GM12873 (cell line): Measurements from ENCODE around the gene DENND1A.

Experiments
- CTCF ChIP-seq: IDR thresholded peaks from 2 replicates; pipeline ENCODE4 v1.5.1; 2012; ENCODE audit warnings: low read depth, mild to moderate bottlenecking, moderate library complexity, low read length, control low read depth; ENCODE audit not compliant: insufficient read depth; ENCODE audit errors: missing control alignments

DENND1A gene

GRCh38 chr9:123478967-123479602, 450.8 kb downstream of the DENND1A start:
- TF ChIP-seq CTCF, result no peak

- TF ChIP-seq CTCF, result no peak
Observed at GRCh38 chr9:123478160-123478559, 451.8 kb downstream of the DENND1A start.

- no peak for TF ChIP-seq CTCF
Observed at GRCh38 chr9:123475407-123475806, 454.5 kb downstream of the DENND1A start.

GRCh38 chr9:123472862-123473614, 456.9 kb downstream of the DENND1A start:
- TF ChIP-seq CTCF, result no peak

- no peak for TF ChIP-seq CTCF
Observed at GRCh38 chr9:123471843-123472570, 457.9 kb downstream of the DENND1A start.

- TF ChIP-seq CTCF, result no peak
Observed at GRCh38 chr9:123470991-123471770, 458.7 kb downstream of the DENND1A start.

- TF ChIP-seq CTCF, result no peak
Observed at GRCh38 chr9:123470121-123470782, 459.7 kb downstream of the DENND1A start.
